Neural progenitor cell (in vitro differentiated cells): ENCODE data around the gene FBN2.

Experiments used
- CTCF ChIP-seq: fragments of 200-600 bp; sonication (generic); IDR thresholded peaks from 2 replicates; pipeline ENCODE4 v1.5.1; 2017; ENCODE audit warnings: antibody characterized with exemption, mild to moderate bottlenecking
- EZH2 ChIP-seq: fragments of 200-600 bp; sonication (generic); IDR thresholded peaks from 2 replicates; pipeline ENCODE4 v1.6.1; 2017; ENCODE audit warnings: antibody characterized with exemption, mild to moderate bottlenecking, moderate library complexity

GRCh38 chr5:128549496-128549895, 11.5 kb upstream of the FBN2 start:
- TF ChIP-seq EZH2: no peak
- no peak for TF ChIP-seq CTCF
